Endodermal cell (in vitro differentiated cells): ENCODE results near the gene TTLL12. TPM values are rescaled to one million over a fixed set of nuclear protein-coding genes. Genes with fewer than 3 reads are reported as not detected.

ENCODE experiments used
- DNase-seq: peaks from one replicate; pipeline ENCODE4 v3.0.0-alpha.2; 2017
- H3K27ac ChIP-seq: 2 replicates; pipeline ENCODE4 v1.5.1; 2013; ENCODE audit warnings: mild to moderate bottlenecking, low read depth, low read length, moderate library complexity
- H3K27me3 ChIP-seq: 2 replicates; pipeline ENCODE4 v1.6.1; 2013; ENCODE audit warnings: mild to moderate bottlenecking, low read length, moderate library complexity; ENCODE audit not compliant: insufficient read depth, control insufficient read depth, poor library complexity, severe bottlenecking
- H3K36me3 ChIP-seq: 2 replicates; pipeline ENCODE4 v1.7.0; 2013; ENCODE audit warnings: mild to moderate bottlenecking, low read length, moderate library complexity; ENCODE audit not compliant: control insufficient read depth, insufficient read depth
- H3K4me1 ChIP-seq: one replicate; pipeline ENCODE4 v1.7.0; 2013; ENCODE audit warnings: low read length; ENCODE audit not compliant: control insufficient read depth, insufficient read depth
- H3K4me3 ChIP-seq: 2 replicates; pipeline ENCODE4 v1.5.1; 2013; ENCODE audit warnings: mild to moderate bottlenecking, low read length, moderate library complexity
- H3K9ac ChIP-seq: 2 replicates; pipeline ENCODE4 v1.6.1; 2013; ENCODE audit warnings: mild to moderate bottlenecking, low read length, moderate library complexity; ENCODE audit not compliant: poor library complexity, severe bottlenecking; ENCODE audit errors: extremely low read depth
- H3K9me3 ChIP-seq: 2 replicates; pipeline ENCODE4 v1.6.1; 2013; ENCODE audit warnings: mild to moderate bottlenecking, low read length, moderate library complexity; ENCODE audit not compliant: control insufficient read depth
- H3K27ac Mint-ChIP-seq: 2 replicates; pipeline ENCODE4 v1.8.0; 2020; ENCODE audit warnings: mixed read lengths
- H3K27me3 Mint-ChIP-seq: 2 replicates; pipeline ENCODE4 v1.8.0; 2021; ENCODE audit warnings: mild to moderate bottlenecking, mixed read lengths; ENCODE audit not compliant: insufficient read depth
- H3K36me3 Mint-ChIP-seq: 2 replicates; pipeline ENCODE4 v1.8.0; 2020; ENCODE audit warnings: low read depth, mixed read lengths
- H3K4me1 Mint-ChIP-seq: 2 replicates; pipeline ENCODE4 v1.8.0; 2020; ENCODE audit warnings: mixed read lengths
- H3K4me3 Mint-ChIP-seq: 2 replicates; pipeline ENCODE4 v1.8.0; 2020; ENCODE audit warnings: mild to moderate bottlenecking, moderate library complexity, mixed read lengths
- H3K9me3 Mint-ChIP-seq: 2 replicates; pipeline ENCODE4 v1.8.0; 2020; ENCODE audit warnings: mild to moderate bottlenecking, mixed read lengths
- CTCF ChIP-seq: fragments of 200-600 bp; sonication (generic); conservative IDR thresholded peaks from 2 replicates; pipeline ENCODE4 v1.5.0; 2021; ENCODE audit warnings: antibody characterized with exemption, mild to moderate bottlenecking
- WGBS, 2 experiments: methylation state at CpG; one replicate each; pipeline versions ENCODE4 v1.1.5 to v1.1.7; 2013; ENCODE audit warnings: missing lambda C conversion rate in 2 of 2, mixed read lengths in 1 of 2; ENCODE audit not compliant: insufficient coverage in 1 of 2, insufficient read length in 1 of 2; 5-methylcytosine and 5-hydroxymethylcytosine counted together
- total RNA-seq, 2 donors: library from RNA; stranded (reverse); fragmentation: NEBNext Ultra II Directional in 1 of 2; extraction: Animal tissue kit (Norgen Biotek cat#: 25700) in 1 of 2; gene quantifications; 2 replicates in 1 of 2; 3 replicates in 1 of 2; pipeline ENCODE4 v1.2.1, GENCODE V29; 2021

Gene TTLL12
- total RNA-seq, 2 donors from 2014 or later: 49.8 to 71.0 TPM

- WGBS, 2 experiments: 39 to 55% methylated on average over 3 to 8 of the region's 8 CpGs
- Mint-ChIP-seq H3K9me3 (no peaks in the 10 kb centered on the region), H3K27ac (no peak overlapping the region), H3K4me1 (peaks cover 23% of the 10 kb centered on the region), H3K27me3 (no peaks in the 10 kb centered on the region), H3K4me3 (no peak overlapping the region), H3K36me3 (no peaks in the 10 kb centered on the region)
- Histone ChIP-seq H3K4me1 (peaks cover 6% of the 10 kb centered on the region), H3K9ac (no peak overlapping the region), H3K27me3 (no peaks in the 10 kb centered on the region), H3K27ac (no peak overlapping the region), H3K36me3 (no peaks in the 10 kb centered on the region), H3K4me3 (no peak overlapping the region), H3K9me3 (no peaks in the 10 kb centered on the region)
- peak; percentile 92 for DNase-seq
- no peak for TF ChIP-seq CTCF
Measured at GRCh38 chr22:43213051-43213450, 26.1 kb upstream of the TTLL12 start.

- Mint-ChIP-seq H3K4me3 (no peak overlapping the region), H3K27me3 (no peaks in the 10 kb centered on the region), H3K27ac (no peak overlapping the region), H3K36me3 (no peaks in the 10 kb centered on the region), H3K9me3 (no peaks in the 10 kb centered on the region), H3K4me1 (peaks cover 18% of the 10 kb centered on the region)
- Histone ChIP-seq H3K9me3 (no peaks in the 10 kb centered on the region), H3K9ac (no peak overlapping the region), H3K4me1 (peaks cover 6% of the 10 kb centered on the region), H3K27ac (no peak overlapping the region), H3K36me3 (no peaks in the 10 kb centered on the region), H3K27me3 (no peaks in the 10 kb centered on the region), H3K4me3 (no peak overlapping the region)
- DNase-seq: no peak
- WGBS, 2 experiments: 88 to 97% methylated on average over 7 to 23 of the region's 23 CpGs
- no peak for TF ChIP-seq CTCF
Measured at GRCh38 chr22:43212434-43212952, 25.6 kb upstream of the TTLL12 start.

GRCh38 chr22:43211941-43212433 is 25.1 kb upstream of the TTLL12 start:
- H3K27ac Mint-ChIP-seq: no peak overlapping the region
- no peak for DNase-seq
- H3K36me3 Mint-ChIP-seq: no peaks in the 10 kb centered on the region
- Histone ChIP-seq H3K4me1 (peaks cover 6% of the 10 kb centered on the region), H3K27ac (no peak overlapping the region), H3K36me3 (no peaks in the 10 kb centered on the region), H3K27me3 (no peaks in the 10 kb centered on the region), H3K4me3 (no peak overlapping the region), H3K9ac (no peak overlapping the region), H3K9me3 (no peaks in the 10 kb centered on the region)
- no peaks in the 10 kb centered on the region for H3K27me3 Mint-ChIP-seq
- no peak overlapping the region for H3K4me3 Mint-ChIP-seq
- WGBS, 2 experiments: 90 to 94% methylated on average over 6 to 13 of the region's 13 CpGs
- no peaks in the 10 kb centered on the region for H3K9me3 Mint-ChIP-seq
- peaks cover 12% of the 10 kb centered on the region for H3K4me1 Mint-ChIP-seq
- TF ChIP-seq CTCF: no peak
